MM.1S (cell line): Measurements from ENCODE around the gene ALX1.

Source experiments
- EZH2 ChIP-seq: fragments of 300-600 bp; sonication (generic); optimal IDR thresholded peaks from 2 replicates; pipeline ENCODE3; 2017; ENCODE audit warnings: low read depth, mild to moderate bottlenecking, antibody characterized with exemption, low read length, mixed read lengths
- EZH2phosphoT487 ChIP-seq: fragments of 300-600 bp; sonication (generic); IDR thresholded peaks from 2 replicates; pipeline ENCODE4 v1.6.1; 2018; ENCODE audit warnings: antibody characterized with exemption, low read length

DNA sequence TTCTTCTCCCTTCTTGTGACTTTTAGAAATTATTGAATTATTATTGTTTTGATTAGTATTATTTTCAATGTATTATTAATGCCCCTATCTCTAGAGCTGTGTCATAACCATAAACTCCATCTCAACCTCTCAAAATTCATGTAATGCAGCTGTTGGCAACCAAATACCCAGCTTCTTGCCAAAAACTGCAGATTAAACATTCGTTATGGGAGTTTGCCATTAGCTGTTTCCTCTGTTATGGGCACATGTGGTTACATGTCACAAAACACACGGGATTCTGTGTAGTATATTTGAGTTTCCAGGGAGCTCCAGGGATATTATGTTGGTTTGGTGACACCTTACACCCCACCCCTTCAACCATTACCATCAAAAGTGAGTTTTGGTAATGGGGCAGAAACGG, 2.8 kb upstream of the ALX1 start:
- TF ChIP-seq EZH2phosphoT487 (no peak), EZH2 (no peak)
